Spleen (tissue), 7 donors: Measurements from ENCODE around the gene PTPRE.

Experiments used
- POLR2A ChIP-seq, 3 donors: fragments of 450-650 bp; IDR thresholded peaks; one replicate each; pipeline ENCODE4 v1.5.1; 2017; ENCODE audit warnings: antibody characterized with exemption in 3 of 3, mild to moderate bottlenecking in 1 of 3
- TF ChIP-seq, protein P1 (sequence below), 11 experiments: fragments of 200-600 bp in 7 of 11; fragments of 450-650 bp in 4 of 11; sonication (generic) in 4 of 11; IDR thresholded peaks in 8 of 11; conservative IDR thresholded peaks in 3 of 11; 1 replicate in 7 of 11; 2 replicates in 4 of 11; pipeline versions ENCODE4 v1.4.0 to v1.8.0; 2016 to 2021; ENCODE audit warnings: antibody characterized with exemption in 11 of 11, inconsistent platforms in 4 of 11, mild to moderate bottlenecking in 1 of 11
- donor health status: DM: no; HTN: no; CAD: no; lungs with moderate emphysema.
- donor health status: DM: no; HTN: no; CAD: no.
- donor health status: DM: no; HTN: no; CAD: no.

DNA sequence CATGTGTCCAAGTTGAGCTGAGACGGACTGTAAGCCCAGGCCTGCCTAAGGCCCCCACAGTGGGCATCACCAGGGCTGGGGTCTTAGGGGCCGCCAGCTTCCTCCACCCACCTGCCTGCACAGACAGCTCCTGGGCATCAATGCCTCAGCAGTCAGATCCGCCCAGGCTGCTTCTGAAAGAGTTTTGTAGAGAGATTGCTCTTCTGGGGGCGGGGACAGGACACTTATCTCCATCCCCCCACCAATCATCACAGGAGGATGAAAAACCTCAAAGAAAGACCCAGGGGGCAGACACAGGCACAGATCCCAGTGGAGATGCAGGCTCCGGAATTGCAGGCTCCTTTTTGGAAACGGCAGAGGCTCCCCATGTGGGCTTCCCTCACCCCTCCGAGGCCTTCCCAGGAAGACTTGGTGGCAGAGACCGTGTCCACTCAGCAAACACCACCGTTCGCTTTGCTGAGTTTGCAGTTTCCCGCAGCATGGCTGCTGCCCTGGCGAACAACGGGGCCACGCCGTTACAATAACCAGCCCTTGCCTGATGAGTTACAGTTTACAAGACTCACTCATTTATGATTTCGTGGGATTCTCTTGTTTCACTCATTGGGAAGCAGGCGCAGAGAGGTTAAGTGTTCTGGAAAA, 122.9 kb downstream of the PTPRE start:
- no peak for TF ChIP-seq POLR2A (IDR thresholded peaks at IDR 0.05)
- TF ChIP-seq, protein P1, sequence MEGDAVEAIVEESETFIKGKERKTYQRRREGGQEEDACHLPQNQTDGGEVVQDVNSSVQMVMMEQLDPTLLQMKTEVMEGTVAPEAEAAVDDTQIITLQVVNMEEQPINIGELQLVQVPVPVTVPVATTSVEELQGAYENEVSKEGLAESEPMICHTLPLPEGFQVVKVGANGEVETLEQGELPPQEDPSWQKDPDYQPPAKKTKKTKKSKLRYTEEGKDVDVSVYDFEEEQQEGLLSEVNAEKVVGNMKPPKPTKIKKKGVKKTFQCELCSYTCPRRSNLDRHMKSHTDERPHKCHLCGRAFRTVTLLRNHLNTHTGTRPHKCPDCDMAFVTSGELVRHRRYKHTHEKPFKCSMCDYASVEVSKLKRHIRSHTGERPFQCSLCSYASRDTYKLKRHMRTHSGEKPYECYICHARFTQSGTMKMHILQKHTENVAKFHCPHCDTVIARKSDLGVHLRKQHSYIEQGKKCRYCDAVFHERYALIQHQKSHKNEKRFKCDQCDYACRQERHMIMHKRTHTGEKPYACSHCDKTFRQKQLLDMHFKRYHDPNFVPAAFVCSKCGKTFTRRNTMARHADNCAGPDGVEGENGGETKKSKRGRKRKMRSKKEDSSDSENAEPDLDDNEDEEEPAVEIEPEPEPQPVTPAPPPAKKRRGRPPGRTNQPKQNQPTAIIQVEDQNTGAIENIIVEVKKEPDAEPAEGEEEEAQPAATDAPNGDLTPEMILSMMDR (IDR thresholded peaks at IDR 0.05 in 8 of 11, conservative IDR thresholded peaks at IDR 0.05 in 3 of 11), result no peak
